ENCODE data around the gene CAMK2A.

DNA sequence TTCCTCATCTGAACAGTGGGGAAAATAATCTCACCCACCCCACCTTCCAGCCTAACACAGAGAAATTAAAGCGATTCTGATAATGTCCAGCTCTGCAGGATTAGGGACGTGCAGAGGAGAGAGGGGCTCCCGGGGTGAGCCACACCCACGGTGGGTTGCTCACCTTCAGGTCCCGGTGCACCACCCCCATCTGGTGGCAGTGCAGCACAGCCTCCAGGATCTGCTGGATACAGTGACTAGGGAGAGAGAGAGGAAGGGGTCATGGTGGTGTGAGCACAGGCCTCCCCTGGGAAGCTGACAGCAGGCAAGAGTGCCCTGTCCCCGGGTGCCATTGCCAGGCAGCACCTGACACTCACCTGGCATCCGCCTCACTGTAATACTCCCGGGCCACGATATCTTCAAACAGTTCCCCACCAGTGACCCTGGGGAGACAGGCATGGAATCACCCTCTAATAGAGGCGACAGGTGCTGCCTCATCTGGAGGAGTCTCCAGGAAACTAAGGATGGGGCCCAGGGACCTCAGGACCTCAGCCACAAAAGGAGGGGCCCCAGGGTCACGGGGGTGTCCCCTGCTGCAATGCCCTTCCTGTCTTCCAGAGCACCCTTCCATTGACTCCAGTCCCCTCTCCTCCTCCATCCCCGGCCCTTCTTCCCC lies 33.0 kb downstream of the CAMK2A start:
- TF ChIP-seq CTCF (IDR thresholded peaks at IDR 0.05), result no peak
- no peak for TF ChIP-seq POLR2A (IDR thresholded peaks at IDR 0.05)
